Measurements from ENCODE around the gene FHIT. TPM values are rescaled to one million over a fixed set of nuclear protein-coding genes. Genes with fewer than 3 reads are reported as not detected.

The FHIT gene
- total RNA-seq, 1 experiment from 2014 or later = 20.1 TPM

GRCh38 chr3:60631509-60631908 is 619.7 kb downstream of the FHIT start:
- DNase-seq (ENCODE audit: unreplicated experiment) = no peak
- ChIA-PET POLR2A (no interaction called here), CTCF (interaction anchor here (0.5 to 0.8 kb wide), 2 partner anchors 23 to 1211 kb away, joined by 3 to 4 read pairs; no protein-coding TSS in a partner anchor)
- Mint-ChIP-seq H3K4me1 (ENCODE audit: insufficient read depth, unreplicated experiment) (no peaks in the 10 kb centered on the region), H3K27ac (ENCODE audit: low read depth, unreplicated experiment) (no peak overlapping the region), H3K4me3 (ENCODE audit: unreplicated experiment) (no peak overlapping the region), H3K9me3 (ENCODE audit: unreplicated experiment) (no peaks in the 10 kb centered on the region), H3K36me3 (ENCODE audit: insufficient read depth, unreplicated experiment) (no peaks in the 10 kb centered on the region), H3K27me3 (ENCODE audit: insufficient read depth, unreplicated experiment) (no peaks in the 10 kb centered on the region)
- TF ChIP-seq, protein P1, sequence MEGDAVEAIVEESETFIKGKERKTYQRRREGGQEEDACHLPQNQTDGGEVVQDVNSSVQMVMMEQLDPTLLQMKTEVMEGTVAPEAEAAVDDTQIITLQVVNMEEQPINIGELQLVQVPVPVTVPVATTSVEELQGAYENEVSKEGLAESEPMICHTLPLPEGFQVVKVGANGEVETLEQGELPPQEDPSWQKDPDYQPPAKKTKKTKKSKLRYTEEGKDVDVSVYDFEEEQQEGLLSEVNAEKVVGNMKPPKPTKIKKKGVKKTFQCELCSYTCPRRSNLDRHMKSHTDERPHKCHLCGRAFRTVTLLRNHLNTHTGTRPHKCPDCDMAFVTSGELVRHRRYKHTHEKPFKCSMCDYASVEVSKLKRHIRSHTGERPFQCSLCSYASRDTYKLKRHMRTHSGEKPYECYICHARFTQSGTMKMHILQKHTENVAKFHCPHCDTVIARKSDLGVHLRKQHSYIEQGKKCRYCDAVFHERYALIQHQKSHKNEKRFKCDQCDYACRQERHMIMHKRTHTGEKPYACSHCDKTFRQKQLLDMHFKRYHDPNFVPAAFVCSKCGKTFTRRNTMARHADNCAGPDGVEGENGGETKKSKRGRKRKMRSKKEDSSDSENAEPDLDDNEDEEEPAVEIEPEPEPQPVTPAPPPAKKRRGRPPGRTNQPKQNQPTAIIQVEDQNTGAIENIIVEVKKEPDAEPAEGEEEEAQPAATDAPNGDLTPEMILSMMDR (IDR thresholded peaks at IDR 0.05; ENCODE audit: unreplicated experiment) = no peak
- intact Hi-C loops (cut with micrococcal nuclease) = no loop called here
- BruUV-seq (replicated peaks) = no TSS peak

- BruUV-seq (replicated peaks) = no TSS peak
- H3K9me3 Mint-ChIP-seq (ENCODE audit: unreplicated experiment) = no peaks in the 10 kb centered on the region
- H3K4me1 Mint-ChIP-seq (ENCODE audit: insufficient read depth, unreplicated experiment) = no peaks in the 10 kb centered on the region
- ChIA-PET CTCF (interaction anchor here (0.7 to 0.8 kb wide), 2 partner anchors 24 to 30 kb away, joined by 3 to 4 read pairs; no protein-coding TSS in a partner anchor), POLR2A (no interaction called here)
- no peaks in the 10 kb centered on the region for H3K36me3 Mint-ChIP-seq (ENCODE audit: insufficient read depth, unreplicated experiment)
- H3K4me3 Mint-ChIP-seq (ENCODE audit: unreplicated experiment) = no peak overlapping the region
- DNase-seq (ENCODE audit: unreplicated experiment) = no peak
- TF ChIP-seq, protein P1 (IDR thresholded peaks at IDR 0.05; ENCODE audit: unreplicated experiment) = no peak
- H3K27ac Mint-ChIP-seq (ENCODE audit: low read depth, unreplicated experiment) = no peak overlapping the region
- H3K27me3 Mint-ChIP-seq (ENCODE audit: insufficient read depth, unreplicated experiment) = no peaks in the 10 kb centered on the region
- intact Hi-C loops (cut with micrococcal nuclease) = no loop called here
These were observed 620.3 kb downstream of the FHIT start for GRCh38 chr3:60630953-60631352.

DNA sequence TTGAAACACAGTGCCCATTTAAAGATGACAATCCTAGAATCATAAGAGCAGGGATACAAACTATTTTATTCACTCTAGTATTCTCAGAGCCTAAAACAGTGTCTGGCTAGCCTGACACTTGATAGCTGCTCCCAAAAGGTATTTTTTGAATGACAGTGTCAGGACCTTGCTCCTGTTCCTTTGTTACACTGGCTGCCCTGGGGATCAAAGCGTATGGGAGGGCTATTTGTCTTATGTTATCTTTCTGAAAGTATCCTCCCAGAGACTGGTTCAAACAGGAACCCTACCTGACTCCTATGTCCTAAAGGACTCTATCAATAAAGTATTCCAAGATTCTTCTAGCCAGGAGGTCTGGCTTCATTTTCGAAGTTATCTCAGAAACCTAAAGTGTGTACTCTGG is 621.4 kb downstream of the FHIT start:
- TF ChIP-seq, protein P1 (IDR thresholded peaks at IDR 0.05; ENCODE audit: unreplicated experiment) = no peak
- Mint-ChIP-seq H3K27ac (ENCODE audit: low read depth, unreplicated experiment) (no peak overlapping the region), H3K9me3 (ENCODE audit: unreplicated experiment) (no peaks in the 10 kb centered on the region), H3K4me1 (ENCODE audit: insufficient read depth, unreplicated experiment) (no peaks in the 10 kb centered on the region), H3K36me3 (ENCODE audit: insufficient read depth, unreplicated experiment) (no peaks in the 10 kb centered on the region), H3K27me3 (ENCODE audit: insufficient read depth, unreplicated experiment) (no peaks in the 10 kb centered on the region), H3K4me3 (ENCODE audit: unreplicated experiment) (no peak overlapping the region)
- ChIA-PET CTCF (no interaction called here), POLR2A (no interaction called here)
- no TSS peak for BruUV-seq (replicated peaks)
- no peak for DNase-seq (ENCODE audit: unreplicated experiment)
- intact Hi-C loops (cut with micrococcal nuclease) = no loop called here

GRCh38 chr3:60622349-60622748 is 628.9 kb downstream of the FHIT start:
- Mint-ChIP-seq H3K4me1 (ENCODE audit: insufficient read depth, unreplicated experiment) (no peaks in the 10 kb centered on the region), H3K27me3 (ENCODE audit: insufficient read depth, unreplicated experiment) (no peaks in the 10 kb centered on the region), H3K9me3 (ENCODE audit: unreplicated experiment) (no peaks in the 10 kb centered on the region), H3K4me3 (ENCODE audit: unreplicated experiment) (no peak overlapping the region), H3K36me3 (ENCODE audit: insufficient read depth, unreplicated experiment) (peaks cover 6% of the 10 kb centered on the region), H3K27ac (ENCODE audit: low read depth, unreplicated experiment) (no peak overlapping the region)
- BruUV-seq (replicated peaks) = no TSS peak
- ChIA-PET CTCF (interaction anchor here (0.6 kb wide), 1 partner anchor 33 kb away, joined by 3 read pairs; no protein-coding TSS in a partner anchor), POLR2A (no interaction called here)
- intact Hi-C loops (cut with micrococcal nuclease) = no loop called here
- TF ChIP-seq, protein P1 (IDR thresholded peaks at IDR 0.05; ENCODE audit: unreplicated experiment) = no peak
- no peak for DNase-seq (ENCODE audit: unreplicated experiment)

Data from MCF 10A (cell line).